Right forelimb (tissue), 1 donor: ENCODE data around the gene TMEM129.
"Not testable (repeated sequence)": the region's sequence is repeated elsewhere in the genome, so short reads cannot be mapped to it uniquely, and the experiment has no call there.

ENCODE experiments used
- DNase-seq: peaks from one replicate; pipeline ENCODE4 v3.0.0-alpha.2; 2018

TMEM129 gene

GRCh38 chr4:1720163-1720983 is 750 bp downstream of the TMEM129 start:
- no peak for DNase-seq

DNA sequence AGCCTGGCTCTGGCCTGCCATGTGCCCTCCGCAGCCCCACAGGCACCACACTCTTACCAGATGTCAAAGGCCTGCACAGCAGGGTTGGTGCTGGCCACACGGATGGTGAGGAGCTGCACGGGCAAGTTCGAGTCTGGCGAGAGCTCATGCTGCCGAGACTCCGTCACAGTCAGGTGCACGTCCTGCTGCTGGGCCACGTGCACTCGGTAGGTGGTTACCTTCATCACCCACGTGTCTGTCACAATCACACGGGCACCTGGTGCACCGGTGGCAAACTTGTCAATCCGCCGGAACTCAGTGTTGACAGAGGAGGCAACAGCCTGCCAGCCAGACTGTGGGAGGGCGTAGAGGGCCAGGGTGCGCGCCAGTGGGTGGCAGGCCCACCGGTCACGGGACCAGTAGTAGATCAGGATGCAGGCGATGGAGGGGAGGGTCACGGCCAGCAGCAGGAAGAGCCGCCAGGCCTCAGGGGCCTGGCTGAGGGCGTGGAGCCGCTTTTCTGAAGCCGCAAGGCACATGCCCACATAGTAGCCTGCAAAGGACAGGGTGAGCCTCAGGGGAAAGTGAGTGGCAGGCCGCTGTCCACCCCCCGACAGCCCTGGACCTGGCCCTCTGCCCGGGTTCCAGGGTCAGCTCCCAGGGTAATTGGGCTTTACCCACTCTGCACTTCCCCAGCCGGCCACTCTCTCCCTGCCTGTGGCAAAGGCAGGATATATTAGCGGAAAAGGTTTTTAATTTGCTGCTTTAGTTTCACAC is 2.9 kb downstream of the TMEM129 start:
- no peak for DNase-seq

DNA sequence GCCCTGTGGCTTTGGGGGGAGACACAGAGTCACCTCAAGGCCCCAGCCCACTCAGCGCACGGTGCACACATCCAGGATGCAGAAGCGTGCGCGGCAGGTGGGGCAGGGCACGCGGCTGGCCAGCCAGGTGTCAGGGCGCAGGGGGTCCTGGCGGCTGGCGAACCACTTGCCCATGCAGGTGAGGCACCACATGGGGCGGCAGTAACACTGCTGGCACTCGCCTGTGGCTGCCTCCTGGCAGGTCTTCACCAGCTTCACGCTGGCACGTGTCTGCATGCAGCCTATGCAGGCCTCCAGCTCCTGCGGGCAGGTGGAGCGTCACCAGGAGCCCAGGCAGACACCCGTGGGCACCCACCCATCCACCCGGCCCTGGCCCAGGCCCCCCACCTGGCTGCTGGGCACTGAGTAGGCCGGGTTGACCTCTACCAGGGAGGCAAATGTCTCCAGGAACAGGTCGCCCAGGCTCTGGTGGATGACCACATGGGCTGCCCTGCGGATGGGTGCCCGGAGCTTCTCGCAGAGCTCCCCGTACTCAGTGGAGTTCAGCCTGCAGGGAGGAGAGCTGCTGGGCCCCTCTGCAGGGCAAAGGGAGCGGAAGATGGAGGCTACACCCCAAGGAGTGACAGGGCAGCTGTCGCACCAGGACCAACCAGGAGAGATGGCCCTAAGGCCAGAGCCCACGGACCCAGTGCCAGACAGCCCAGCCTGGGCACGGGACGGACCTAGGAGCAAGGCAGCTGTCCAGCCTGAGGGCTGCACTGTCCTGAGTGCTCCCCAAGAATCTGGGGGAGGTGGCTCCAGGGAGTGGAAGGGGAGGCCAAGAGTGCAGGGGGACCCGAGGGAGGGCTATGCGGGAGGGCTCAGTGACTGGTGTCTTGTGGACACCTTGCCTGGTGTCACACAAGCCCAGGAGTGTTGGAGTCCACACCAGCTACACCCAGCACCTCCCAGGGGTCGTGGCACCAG is 3.7 kb downstream of the TMEM129 start:
- no peak for DNase-seq

DNA sequence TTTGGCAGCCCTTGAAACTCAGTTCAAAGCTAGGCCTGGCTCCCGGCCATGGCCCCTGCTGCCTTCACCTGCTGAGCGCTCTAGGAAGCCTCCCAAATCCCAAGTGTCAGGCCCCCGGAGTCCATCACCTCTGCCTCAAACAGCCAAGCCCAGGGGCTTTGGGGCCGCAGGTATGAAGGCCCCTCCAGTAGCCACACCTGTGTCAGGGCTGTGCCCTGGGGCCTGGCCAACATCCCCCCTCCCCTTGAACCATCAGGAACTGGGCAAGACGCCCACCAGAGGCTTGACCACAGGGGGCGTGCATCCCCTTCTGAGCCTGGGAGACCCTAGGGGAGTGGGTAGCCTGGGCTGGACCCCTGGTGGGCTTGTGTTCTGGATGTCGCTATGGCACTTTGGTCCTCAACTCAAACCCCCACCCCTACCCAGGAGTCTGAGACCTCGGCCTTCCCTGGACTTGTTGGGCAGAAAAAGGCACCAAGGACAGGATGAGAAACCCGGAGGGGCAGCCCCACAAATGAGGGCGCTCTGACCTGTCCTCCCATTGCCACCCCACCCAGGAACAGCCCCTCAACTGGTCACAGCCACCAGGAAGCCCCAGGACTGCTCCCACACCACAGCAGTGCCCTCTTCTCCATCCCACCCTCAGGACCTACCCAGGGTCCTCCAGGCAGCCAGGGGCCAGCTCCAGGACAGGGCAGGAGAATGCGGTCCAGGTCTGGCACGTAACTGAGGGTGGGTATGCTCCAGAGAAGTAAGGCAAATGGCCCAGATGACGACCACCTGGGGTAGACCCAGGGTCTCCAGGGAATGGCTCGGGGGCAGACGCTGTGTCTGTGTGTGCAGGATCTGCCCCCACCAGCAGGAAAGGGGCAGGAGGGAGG is 4.8 kb downstream of the TMEM129 start:
- no peak for DNase-seq

DNA sequence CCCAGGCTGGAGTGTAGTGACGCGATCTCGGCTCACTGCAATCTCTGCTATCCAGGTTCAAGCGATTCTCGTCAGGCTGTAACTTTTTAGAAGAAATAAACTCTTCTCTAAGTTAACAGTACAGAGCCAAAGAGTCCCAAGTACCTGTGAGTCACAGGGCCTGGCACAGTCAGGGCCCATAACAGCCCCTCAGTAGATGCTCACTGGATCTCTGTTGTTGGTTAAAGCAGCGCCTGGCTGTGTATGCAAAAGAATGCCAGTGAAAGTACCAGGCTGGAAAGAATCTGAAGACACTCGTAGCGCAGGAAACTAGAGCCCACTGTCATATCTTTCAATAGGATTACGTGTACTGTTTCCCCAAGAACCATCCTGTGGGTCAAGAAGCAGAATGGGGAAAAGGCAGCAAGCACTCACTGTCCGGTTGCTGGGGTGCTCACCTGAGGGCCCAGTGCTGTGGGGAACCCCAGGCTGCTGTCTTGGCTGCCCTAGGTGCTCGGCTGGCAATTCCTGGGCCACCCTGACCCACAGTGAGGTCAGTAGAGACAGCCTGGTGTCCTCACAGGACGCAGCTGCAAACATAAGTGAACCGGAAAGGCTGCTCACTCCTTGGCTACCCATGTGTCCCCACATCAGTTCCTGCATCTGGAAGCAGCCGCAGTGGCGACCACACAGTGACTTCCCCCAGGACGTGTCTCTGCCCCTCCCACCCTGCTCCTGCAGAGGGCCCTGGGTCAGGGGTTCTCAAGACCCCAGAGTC is 5.9 kb downstream of the TMEM129 start:
- DNase-seq, result no peak

- no peak for DNase-seq
Observed at GRCh38 chr4:1714303-1715001, 6.7 kb downstream of the TMEM129 start.

DNA sequence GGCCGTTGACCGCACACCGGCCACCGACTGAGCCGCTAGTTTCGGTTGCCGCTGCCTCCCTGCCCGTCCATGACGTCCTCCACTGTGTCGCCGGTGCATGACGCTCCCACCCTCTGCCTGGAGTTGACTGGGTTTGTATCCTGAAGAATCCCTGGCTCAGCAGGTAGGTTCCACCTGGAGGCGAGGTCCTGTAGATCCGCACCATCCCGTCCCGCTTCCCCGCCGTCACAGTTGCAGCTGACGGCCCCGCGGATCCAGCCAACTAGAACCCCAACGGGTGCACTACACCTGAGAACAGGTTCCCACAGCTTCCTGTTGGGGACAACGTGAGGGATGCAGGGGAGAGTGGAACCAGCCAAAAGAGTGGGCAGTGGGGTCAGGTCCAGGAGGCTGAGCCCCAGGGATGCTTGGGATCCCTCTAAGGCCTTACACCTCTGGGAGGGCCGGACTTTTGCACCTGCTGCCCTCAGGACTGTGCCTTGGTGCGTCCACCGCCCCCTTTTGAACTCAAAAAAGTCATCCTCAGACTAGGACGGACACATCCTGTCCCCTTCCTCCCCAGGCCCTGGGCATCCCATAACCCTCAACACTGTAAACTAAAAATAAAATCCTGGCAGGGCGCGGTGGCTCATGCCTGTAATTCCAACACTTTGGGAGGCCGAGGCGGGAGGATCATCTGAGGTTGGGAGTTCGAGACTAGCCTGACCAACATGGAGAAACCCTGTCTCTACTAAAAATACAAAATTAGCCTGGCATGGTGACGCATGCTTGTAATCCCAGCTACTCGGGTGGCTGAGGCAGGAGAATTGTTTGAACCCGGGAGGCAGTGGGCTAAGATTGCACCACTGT is 7.9 kb downstream of the TMEM129 start:
- no peak for DNase-seq

GRCh38 chr4:1712216-1713002 is 8.7 kb downstream of the TMEM129 start, which contains the start of gene SLBP:
Gene SLBP (minus strand): TSS chr4:1712319. CDS start chr4:1712188, 131 bp downstream.
- peak; percentile 94 for DNase-seq

GRCh38 chr4:1711571-1712215 is 9.4 kb downstream of the TMEM129 start:
- DNase-seq, result peak; percentile 72

GRCh38 chr4:1711055-1711570 is 10.0 kb downstream of the TMEM129 start:
- DNase-seq, result no peak

- DNase-seq, result no peak
Observed at GRCh38 chr4:1708581-1708980, 12.5 kb downstream of the TMEM129 start.

- no peak for DNase-seq
Observed at GRCh38 chr4:1706358-1706757, 14.8 kb downstream of the TMEM129 start.

DNA sequence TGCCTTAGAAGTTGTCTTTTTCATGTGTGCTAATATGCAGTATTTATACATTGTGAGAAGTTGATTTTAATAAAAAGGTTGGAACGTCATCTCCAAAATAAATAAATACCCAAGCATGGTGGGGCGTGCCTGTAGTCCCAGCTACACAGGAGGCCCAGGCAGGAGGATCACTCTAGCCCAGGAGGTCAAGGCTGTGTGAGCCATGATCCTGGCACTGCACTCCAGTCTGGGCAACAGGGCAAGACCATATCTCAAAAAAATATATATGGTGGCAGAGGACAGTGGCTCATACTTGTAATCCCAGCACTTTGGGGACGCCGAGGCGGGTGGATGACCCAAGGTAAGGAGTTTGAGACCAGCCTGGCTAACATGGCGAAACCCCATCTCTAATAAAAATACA is 15.4 kb downstream of the TMEM129 start:
- no peak for DNase-seq

DNA sequence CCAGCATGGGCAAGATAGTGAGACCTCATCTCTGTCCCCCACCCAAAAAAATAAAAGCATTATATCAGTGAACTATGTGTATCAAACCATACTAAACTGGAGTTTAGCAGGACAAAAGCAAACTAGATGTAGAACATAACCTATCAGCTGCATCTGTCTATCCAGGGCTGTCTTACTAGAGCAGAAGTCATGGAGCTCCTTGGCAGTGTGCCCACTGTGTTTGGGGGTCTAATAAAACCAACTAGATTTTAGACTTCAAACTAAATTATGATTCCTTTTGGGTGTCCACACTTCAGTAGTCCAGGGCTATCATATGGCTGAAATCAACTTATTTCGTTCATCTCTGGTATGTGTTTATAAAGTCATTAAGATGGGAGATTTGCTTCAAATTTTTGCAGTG is 17.3 kb downstream of the TMEM129 start:
- DNase-seq, result no peak

GRCh38 chr4:1701671-1702070 is 19.5 kb downstream of the TMEM129 start:
- not testable (repeated sequence) for DNase-seq

DNA sequence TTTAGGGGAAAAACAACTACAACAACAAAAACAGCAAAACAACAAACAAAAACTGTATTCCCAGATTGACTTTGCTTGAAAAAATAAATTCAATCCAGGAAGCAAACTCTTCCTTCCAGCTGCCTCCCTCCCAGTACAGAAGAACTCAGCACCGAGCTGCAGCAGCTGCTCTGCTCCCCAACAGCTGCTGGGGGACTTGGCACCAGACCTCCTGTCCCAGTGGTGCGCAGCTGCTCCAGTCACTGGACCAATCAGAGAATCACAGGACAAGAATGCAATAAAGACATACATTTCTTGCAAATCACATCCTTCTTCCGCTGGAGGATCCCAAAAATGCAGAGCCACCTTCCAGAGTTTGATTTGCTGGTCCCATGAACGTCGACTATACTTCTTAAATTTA is 25.2 kb downstream of the TMEM129 start:
- DNase-seq, result peak; percentile 85

GRCh38 chr4:1693131-1693896 is 27.8 kb downstream of the TMEM129 start:
- peak; percentile 71 for DNase-seq
